Non-pigmented ciliary epithelial cell (primary cell): ENCODE data around the gene DYRK3.
A peak's percentile ranks its signal among the peaks of the same experiment; 100 is the strongest.

Source experiments
- DNase-seq: peaks from one replicate; pipeline ENCODE4 v3.0.0-alpha.2; 2010; ENCODE audit warnings: low read depth

Gene DYRK3

DNA sequence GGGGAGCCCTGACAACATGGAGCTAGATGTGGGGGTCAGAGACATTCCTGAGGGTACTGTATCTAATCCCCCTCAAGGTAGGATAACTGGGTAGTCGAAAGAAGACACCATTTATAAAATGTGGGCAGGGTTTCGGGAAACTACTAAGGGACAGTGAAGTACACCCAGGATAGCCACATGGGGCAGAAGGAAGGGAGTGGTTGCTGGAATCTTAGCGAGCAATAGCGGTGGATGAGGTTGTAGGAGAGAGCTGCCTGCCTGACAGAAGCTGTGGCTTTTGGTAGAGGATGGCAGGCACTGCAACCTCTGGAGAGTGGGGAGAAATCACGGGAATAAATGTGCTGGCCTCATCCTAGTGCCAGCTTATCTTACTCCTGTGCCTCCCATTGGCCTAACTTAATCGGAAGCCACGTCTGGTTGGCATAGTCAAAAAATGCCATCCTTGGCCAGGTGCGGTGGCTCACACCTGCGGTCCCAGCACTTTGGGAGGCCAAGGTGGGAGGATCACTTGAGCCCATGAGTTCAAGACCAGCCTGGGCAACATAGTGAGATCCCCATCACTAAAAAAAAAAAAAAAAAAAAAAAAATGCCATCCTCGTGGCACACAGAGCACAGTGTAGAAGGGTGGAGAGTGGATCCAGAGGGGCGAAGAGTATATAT lies 26.0 kb downstream of the DYRK3 start:
- no peak for DNase-seq

- no peak for DNase-seq
These were observed 27.2 kb downstream of the DYRK3 start for GRCh38 chr1:206662396-206663092.

GRCh38 chr1:206663362-206663761 lies 28.0 kb downstream of the DYRK3 start:
- DNase-seq = no peak

DNA sequence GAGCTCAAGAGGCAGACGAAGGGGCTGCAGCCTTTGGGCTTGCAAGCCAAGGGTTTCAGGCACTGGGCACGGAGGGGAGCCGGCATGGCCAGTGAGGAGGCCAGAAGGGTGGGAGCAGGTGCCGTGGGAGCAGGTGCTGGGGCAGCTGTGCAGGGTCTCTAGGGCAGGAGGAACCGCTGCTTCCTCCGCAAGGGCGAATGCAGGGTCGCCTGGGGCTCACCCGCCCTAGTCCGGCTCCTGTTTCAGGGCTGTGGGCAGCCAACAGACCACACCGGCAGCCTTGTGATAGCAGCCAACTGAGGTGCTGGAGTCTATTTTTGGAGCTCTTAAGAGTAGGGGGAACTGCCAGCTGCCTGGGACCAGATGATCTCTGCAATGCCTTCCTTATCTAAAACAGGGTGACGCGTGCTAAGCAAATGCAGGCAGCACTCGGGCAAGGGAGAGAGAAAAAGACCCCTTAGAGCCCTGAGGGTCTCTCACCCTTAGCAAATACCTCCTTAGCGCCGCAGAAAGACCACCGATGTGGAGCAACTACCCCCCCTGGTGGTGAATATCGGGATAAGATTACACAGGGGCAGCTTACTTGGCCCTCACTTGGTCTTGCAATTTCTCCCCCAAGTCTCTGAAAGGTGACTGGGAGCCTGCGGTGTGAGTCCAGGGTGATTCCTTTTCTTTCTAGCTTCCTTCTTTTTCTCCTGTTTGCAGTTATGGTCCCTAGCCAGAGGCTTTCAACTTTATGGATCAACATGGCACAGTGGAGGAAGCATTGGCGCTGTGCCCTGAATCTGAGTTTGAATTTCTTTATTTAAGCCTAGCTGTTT lies 28.7 kb downstream of the DYRK3 start:
- DNase-seq = peak; percentile 18

GRCh38 chr1:206664740-206665139 lies 29.4 kb downstream of the DYRK3 start:
- no peak for DNase-seq

GRCh38 chr1:206666031-206666561 lies 30.8 kb downstream of the DYRK3 start:
- DNase-seq = no peak

GRCh38 chr1:206666954-206667665 lies 31.8 kb downstream of the DYRK3 start:
- no peak for DNase-seq

DNA sequence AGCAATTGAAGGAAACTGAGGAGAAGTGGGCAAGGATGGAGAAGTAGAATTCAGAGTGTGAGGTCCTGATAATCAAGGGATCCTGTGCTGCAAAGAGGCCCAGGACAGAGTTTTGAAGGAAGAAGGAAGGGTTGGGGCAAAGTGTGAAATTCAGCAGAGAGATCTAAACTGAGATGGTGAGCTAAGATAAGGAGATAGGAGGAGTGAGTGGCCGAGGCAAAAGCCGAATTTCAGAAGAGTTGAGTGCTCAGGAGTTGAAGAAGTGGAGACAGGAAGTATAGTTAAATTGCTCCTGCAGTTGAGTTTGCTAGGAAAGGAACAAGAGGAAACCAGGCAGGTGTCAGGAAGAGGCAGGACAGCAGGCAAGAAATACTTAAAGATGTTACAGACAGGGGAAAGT lies 33.0 kb downstream of the DYRK3 start:
- DNase-seq = no peak

- no peak for DNase-seq
These were observed 33.6 kb downstream of the DYRK3 start for GRCh38 chr1:206668874-206669410.

DNA sequence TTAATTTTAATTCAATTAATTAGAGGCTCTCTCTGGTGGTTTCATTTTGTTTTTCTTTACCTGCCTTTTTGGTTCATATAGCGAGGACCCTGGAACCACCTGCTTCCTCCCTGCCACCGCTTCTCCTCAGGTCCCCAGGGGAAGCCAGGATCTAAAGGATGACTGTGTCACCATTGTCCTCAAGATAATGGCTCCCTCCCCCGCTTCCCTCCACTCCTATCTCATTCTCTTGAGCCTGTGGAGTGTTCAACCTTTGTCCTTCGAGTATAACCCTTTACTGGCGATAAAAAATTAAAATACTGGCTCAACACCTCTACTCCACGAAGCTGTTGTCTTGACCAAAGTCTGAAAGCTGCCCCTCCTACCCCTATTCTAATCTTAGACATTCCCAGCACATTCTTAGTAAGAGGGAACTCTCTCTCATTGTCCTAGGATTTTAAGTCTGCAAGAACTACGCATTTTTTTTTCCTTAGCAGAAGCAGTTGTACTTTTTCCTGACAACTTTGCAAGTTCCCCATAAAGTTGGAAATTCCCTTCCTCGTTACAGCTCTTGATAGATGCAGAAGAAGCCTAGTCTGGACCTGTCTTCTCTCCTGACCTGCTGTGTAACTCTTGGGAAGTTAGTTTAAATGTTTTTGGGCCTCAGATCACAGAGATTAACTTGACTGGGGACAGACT lies 36.8 kb downstream of the DYRK3 start:
- no peak for DNase-seq

- DNase-seq = no peak
These were observed 37.8 kb downstream of the DYRK3 start for GRCh38 chr1:206672844-206673758.

GRCh38 chr1:206674236-206674635 lies 38.9 kb downstream of the DYRK3 start:
- DNase-seq = no peak

GRCh38 chr1:206674745-206675175 lies 39.4 kb downstream of the DYRK3 start:
- peak; percentile 98 for DNase-seq

- DNase-seq = no peak
These were observed 41.2 kb downstream of the DYRK3 start for GRCh38 chr1:206676499-206676898.

GRCh38 chr1:206678490-206678889 lies 43.2 kb downstream of the DYRK3 start:
- DNase-seq = no peak

GRCh38 chr1:206679738-206680211 lies 44.4 kb downstream of the DYRK3 start:
- no peak for DNase-seq

DNA sequence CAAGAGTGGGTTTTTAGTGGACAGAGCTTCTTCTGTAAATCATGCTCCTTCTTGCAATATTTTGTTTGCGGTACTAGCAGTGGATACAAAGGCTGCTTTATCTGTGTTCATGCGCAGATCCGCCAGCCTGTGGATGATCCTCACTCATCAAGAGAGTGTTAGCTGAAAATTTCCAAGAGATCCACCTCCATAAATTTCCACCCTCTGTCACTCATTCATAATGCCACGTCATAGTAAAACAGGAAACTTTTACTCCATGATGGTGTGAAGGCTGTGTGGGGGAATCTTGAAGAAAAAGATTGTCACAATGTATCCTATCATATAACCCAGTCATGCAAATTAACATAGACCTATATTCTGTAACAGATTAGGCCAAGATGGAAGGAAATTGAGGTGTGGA lies 44.9 kb downstream of the DYRK3 start:
- no peak for DNase-seq

DNA sequence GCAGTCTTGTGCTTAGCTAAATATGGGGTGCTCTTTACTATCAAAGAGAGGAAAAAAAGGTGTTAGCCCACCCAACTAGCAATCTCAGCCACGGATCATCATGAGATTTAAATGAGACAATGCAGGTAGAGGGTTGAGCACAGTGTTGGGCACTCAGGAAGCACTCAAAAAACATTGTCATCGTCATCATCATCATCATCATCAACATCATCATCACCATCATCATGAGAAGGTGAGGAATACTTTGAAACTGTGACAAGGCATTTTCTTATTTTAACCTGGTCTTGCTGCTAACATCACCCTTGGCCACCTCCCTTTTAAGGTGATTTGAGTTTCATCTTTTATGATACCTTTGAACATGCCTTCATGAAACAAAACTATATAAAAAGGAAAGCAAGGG lies 46.0 kb downstream of the DYRK3 start:
- DNase-seq = no peak

- DNase-seq = no peak
These were observed 46.8 kb downstream of the DYRK3 start for GRCh38 chr1:206682111-206682510.

- no peak for DNase-seq
These were observed 48.0 kb downstream of the DYRK3 start for GRCh38 chr1:206683313-206683712.
